Measurements from ENCODE around the gene ASAP3.
A peak's percentile ranks its signal among the peaks of the same experiment; 100 is the strongest.

Gene ASAP3
- total RNA-seq = 0.88 to 4.6 (median 3.1) reads per million in 3 experiments

GRCh38 chr1:23483321-23484252 is at the start of gene ASAP3:
Gene ASAP3 (minus strand): TSS chr1:23484179. CDS start chr1:23484133, 46 bp downstream.
- DNase-seq = peak; percentile 3

GRCh38 chr1:23533246-23534023 is 49.5 kb upstream of the ASAP3 start:
- no peak for DNase-seq

- DNase-seq = no peak
Observed at GRCh38 chr1:23531562-23532094, 47.6 kb upstream of the ASAP3 start.

- DNase-seq = peak; percentile 79
Observed at GRCh38 chr1:23530747-23531561, 47.0 kb upstream of the ASAP3 start, which contains the start of gene E2F2. Gene E2F2 (minus strand): TSS chr1:23531233. CDS start chr1:23530793, 440 bp downstream.

GRCh38 chr1:23530087-23530746 is 46.2 kb upstream of the ASAP3 start:
- no peak for DNase-seq

- DNase-seq = no peak
Observed at GRCh38 chr1:23529146-23530086, 45.4 kb upstream of the ASAP3 start.

- peak; percentile 77 for DNase-seq
Observed at GRCh38 chr1:23528250-23528978, 44.4 kb upstream of the ASAP3 start.

- DNase-seq = no peak
Observed at GRCh38 chr1:23527900-23528249, 43.9 kb upstream of the ASAP3 start.

GRCh38 chr1:23527366-23527765 is 43.4 kb upstream of the ASAP3 start:
- DNase-seq = no peak

- no peak for DNase-seq
Observed at GRCh38 chr1:23526329-23527041, 42.5 kb upstream of the ASAP3 start.

- DNase-seq = no peak
Observed at GRCh38 chr1:23525558-23526250, 41.7 kb upstream of the ASAP3 start.

GRCh38 chr1:23524716-23525401 is 40.9 kb upstream of the ASAP3 start:
- DNase-seq = peak; percentile 28

GRCh38 chr1:23524163-23524562 is 40.2 kb upstream of the ASAP3 start:
- no peak for DNase-seq

GRCh38 chr1:23522244-23522982 is 38.4 kb upstream of the ASAP3 start:
- DNase-seq = no peak

- DNase-seq = no peak
Observed at GRCh38 chr1:23521588-23521987, 37.6 kb upstream of the ASAP3 start.

- DNase-seq = no peak
Observed at GRCh38 chr1:23517581-23517980, 33.6 kb upstream of the ASAP3 start.

- DNase-seq = no peak
Observed at GRCh38 chr1:23515905-23516304, 31.9 kb upstream of the ASAP3 start.
